NCI-H2081 (cell line): ENCODE measurements around the gene ELF2.
"Not testable (repeated sequence)": the region's sequence is repeated elsewhere in the genome, so short reads cannot be mapped to it uniquely, and the experiment has no call there.

Source experiments
- DNase-seq, 2 experiments: peaks; one replicate each; lab custom pipeline; 2025; lab: John Stamatoyannopoulos, UW

Gene ELF2

DNA sequence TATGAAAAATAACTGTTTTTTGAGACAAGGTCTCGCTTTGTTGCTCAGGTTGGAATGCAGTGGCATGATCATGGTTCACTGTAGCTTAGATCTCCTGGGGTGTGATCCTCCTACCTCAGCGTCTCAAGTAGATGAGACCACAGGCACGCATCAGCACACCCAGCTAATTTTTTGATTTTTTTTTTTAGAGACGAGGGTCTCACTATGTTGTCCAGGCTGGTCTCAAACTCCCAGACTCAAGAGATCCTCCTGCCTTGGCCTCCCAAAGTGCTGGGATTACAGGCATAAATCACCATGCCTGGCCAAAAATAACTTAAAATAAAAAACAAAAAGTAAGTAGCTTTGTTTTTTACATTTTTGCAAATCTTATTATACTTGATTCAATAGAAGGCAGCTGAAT is 98.1 kb downstream of the ELF2 start:
- no peak for DNase-seq

DNA sequence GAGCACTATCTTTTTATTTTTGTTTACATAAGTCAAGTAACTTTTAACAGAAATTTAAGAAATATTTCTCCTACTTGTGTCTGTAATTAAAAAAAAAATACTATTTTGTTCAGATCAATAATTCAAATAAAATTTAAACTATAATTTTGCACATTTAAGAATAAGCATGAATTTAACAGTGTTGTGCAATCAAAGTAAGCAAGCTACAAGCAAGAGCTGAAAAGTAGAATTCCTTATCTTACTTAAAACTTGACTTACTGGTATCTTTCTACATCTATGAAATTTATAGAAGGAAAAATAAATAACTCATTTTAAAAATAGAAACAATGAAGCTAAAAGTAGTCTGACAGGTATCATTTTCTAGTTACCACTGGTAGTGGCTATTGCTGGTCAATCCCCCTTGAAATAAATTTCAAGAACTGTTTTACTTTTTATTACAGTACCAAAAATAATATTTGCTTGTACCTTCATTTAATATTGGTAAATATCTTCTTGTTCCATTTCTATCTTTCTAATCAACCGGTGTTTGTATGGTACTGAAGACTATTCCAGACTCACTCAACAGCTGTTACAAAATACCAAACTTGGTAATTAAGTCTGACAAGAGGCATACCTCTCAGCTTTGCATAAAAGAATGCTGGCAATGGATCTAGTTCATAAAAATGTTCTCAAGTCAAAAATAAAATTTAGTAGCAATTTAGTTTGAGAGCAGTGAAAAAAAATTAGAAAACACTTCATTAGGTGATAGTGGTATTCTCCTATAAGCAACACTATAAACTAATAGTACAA is 99.3 kb downstream of the ELF2 start:
- no peak for DNase-seq

DNA sequence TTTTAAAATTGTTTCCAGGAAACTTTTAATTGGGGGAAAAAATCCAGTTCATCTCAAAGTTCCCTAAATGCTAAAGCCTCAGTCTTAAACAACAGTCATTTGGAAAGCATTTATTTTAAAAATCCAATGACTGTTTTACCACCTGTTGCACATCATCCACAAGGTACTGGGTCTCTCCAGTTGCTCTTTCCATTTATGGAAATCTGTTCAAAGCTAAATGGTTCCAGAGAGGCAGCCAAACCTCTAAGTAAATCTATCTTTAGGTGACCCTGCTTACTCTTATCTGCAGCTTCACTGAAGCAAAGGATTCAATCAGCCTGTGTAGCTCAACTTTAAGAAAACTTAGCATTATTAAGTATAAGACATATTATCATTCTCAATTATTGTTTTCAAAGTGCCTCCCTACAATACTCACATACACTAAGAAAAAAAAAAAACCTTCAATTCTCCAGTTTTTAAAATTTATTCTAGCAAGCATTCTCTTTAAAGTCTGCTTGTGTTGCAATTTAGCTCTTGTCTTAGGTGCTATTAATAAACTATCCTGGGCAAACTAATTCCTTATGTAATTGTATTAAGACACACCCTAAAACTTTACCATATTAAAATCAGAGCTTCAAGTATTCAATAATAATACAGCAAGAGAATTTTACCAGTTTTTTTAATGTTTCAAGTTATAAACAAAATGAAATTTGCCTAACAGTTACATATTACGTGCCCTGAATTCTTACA is 100.8 kb downstream of the ELF2 start:
- no peak for DNase-seq

DNA sequence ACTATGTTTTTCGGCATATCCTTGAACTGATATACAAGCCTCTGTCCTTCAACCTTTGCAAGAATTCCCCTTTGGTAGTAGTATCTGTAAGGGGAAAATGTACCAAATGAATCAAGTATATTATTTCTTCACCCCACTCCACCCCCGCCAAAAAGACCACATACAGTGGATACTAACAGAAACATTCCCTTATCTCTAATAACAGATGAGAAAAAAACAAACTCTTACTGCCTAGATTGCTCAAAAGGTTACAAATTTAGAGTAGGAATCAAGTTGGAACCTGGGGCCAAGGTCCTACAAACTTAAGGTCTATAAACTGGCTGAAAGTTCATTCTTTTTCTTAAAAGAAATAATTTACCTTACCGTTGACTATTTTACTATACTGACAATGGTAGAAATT is 116.4 kb downstream of the ELF2 start:
- DNase-seq: no peak

DNA sequence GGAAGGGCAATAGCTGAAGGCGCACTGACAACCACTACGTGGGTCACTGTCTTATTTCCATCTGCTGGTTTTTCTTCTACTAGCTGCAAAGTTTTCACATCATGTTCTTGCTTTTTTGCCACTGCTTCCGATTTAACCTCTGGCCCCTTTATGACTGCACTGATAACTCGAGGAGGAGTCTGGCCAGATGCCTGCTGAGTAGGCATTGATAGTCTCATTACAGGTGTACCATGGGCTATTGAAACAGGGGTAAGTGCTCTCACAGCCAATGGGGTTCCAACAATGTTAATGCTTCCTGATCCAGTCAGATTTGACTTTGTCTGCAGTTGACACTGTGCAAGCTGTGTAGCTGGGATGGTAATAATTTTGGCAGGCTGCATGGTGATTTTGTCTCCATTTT is 118.0 kb downstream of the ELF2 start:
- peak; percentile 45 to 84 for DNase-seq

DNA sequence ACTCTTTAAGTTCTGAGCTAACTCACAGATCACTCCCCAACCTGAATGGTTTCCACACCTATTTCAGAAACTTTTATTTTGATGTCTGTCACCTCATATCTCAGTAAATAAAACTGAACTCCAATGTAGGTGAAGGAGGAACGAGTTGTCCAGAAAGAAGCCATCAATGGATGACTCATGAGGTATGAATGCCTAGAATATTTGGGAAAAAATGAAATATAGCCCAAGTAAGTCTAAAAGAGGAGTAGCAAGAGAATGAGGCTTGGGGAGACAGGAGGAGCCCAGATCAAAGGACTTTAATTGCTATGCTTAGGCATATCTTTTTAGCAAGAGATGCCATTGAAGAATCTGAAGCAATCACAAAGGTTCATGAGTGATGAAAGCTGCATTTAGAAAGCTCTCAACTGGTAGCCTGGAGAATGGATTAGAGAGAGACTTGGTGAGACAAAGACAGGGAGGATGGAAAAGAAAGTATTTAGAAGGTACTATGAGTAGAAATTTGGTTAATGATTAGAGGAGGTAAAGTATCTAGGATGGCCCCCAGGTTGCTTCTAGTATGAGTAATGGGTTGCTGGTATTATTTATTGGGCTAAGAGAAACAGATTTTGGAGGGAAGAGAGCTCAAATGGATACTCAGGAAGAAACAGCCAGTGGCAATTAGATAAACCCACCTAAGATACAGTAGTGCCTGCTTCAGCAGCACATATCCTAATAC is 122.1 kb downstream of the ELF2 start:
- no peak for DNase-seq

DNA sequence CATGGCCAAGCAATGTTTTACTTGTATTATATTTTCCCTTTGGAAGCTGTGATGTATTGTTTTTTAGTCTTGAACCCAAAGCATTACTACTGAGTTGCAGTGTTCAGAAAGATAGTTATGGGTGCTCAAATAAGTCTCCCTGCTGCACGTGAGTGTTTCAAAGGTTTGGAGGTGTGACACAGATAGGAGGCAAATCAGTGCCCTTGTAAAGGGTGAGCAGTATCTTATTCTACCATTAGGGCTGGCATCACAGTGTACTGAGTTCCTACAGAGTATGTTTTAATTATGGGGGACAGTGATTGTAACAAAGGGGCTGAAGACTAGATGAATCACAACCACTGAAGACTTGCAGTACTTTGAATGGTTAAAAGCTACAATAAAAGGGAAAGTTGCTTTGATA is 123.1 kb downstream of the ELF2 start:
- no peak for DNase-seq

DNA sequence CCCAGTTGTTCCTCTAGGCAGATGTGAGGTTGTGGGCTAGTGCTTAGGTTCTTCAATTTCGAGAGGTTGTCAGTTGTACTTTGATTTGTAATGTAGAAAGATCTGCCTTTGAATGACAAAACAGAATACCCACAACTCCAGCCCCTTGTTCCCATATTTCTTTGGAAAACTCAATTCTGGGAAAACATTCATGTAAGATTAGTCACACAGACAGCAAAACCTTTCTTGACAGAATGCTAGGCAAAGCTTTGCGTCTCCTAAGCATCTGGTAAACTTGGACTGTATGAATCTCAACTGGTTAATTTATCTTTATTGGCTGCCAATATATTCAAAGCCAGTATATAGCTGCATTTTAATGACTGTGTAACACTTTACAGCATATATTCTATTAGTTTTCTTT is 126.6 kb downstream of the ELF2 start:
- DNase-seq: no peak

DNA sequence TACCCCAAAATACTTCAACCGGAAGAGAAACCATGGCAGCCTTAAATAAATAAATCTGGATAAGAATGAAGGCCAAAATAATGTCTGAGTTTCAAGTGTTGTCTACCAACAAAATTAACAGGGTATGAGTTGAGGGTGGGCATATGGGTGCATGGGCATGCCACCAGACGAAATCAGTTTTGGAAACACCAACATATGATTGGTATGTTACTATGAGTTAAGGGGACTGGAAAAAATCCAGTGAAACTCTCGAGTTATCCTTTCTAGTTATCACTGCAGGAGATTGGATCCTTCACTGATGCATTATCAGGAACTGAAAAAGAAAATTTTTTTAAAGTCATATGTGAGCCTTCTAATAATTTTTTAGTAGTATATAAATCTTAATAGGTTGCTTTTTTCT is 129.0 kb downstream of the ELF2 start:
- no peak for DNase-seq

DNA sequence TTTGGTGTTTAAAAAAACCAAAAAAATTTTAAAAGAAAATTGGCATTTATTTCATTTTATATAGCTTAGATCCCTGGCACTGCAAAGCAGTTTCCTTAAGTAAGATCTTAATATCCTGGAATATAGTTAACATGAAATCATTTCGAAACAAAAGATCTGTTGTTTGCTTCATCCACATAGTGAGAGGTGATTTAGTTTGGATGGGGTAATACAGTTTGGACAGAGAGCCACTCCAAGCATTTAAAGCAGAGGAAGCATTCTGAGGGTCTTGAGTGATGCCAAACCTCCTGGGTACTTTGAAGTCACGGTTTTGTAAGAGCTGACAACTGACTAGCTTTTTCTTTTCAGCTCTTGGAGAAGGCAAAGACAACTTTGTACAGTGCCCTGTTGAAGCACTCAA is 132.7 kb downstream of the ELF2 start:
- DNase-seq: no peak

DNA sequence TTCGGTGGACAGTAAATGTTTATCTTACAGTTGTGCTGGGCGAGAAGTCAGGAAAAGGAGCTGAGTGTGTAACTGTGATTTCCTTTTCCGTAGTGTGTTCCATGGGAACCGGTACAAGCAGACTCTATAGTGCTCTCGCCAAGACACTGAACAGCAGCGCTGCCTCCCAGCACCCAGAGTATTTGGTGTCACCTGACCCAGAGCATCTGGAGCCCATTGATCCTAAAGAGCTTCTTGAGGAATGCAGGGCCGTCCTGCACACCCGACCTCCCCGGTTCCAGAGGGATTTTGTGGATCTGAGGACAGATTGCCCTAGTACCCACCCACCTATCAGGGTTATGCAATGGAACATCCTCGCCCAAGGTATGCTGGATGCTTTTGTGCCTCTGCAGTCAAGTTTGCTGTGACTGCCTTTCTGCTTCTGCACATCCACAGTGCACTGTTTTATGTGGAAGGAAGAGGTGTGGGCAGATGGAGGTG is 134.0 kb downstream of the ELF2 start:
- DNase-seq: no peak

DNA sequence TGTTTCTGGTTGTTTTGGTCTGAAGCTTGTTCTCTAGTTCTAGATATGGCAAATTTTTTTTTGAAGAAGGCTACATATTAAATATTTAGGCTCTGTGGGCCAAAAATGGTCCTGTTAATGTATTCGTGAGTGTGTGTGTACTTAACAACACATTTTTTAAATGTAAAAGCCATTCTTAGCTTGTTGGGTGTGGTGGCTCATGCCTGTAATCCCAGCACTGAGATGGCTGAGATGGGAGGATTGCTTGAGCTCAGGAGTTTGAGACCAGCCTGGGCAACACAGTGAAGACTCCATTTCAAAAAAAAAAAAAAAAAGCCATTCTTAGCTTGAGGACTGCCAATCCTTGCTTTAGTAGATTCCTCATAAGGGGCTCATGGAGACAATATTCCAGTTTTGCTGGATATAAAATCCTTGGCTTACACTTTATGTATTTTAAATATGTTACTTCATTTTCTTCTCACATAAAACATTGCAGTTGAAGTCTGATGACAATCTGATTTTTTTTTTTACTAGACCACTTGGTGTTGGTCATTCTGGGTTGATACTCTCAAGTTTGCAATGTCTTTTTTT is 138.1 kb downstream of the ELF2 start:
- no peak for DNase-seq

DNA sequence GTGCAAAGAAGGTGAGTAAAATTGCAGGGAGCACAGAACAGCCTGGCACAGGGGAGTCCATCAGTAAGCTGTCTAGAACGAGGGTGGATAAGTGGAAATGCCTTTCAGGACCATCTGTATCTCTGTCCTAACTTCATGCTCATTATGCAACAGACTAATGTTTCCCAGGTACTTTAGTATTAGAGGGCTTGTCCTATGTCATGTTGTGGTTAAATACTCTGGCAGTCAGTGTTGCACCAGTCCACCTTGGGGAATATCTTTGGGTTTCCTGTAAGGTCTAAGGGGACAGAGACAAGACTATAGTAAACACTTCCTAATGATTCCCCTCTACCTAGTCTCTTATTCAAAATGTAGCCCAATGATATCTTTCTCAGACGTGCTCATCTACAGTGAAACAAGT is 140.1 kb downstream of the ELF2 start:
- DNase-seq: no peak

DNA sequence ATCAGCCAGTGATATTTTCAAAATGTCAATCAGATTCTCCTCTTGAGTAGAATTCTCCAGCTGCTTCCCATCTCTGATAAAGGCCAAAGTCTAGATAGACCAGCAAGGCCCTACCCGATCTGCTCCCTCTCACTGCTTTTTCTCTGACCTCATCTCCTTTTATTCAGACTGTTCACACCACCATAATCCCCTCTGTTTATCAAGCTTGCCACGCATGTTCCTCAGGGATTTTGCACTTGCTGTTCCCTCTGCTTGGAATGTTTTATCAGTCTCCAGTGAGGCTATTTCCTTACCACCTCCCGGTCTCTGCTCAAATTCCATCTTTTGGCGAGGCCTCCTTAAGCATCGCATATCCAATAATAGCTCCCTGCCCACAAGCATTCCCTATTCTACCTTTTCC is 141.4 kb downstream of the ELF2 start:
- DNase-seq: no peak

DNA sequence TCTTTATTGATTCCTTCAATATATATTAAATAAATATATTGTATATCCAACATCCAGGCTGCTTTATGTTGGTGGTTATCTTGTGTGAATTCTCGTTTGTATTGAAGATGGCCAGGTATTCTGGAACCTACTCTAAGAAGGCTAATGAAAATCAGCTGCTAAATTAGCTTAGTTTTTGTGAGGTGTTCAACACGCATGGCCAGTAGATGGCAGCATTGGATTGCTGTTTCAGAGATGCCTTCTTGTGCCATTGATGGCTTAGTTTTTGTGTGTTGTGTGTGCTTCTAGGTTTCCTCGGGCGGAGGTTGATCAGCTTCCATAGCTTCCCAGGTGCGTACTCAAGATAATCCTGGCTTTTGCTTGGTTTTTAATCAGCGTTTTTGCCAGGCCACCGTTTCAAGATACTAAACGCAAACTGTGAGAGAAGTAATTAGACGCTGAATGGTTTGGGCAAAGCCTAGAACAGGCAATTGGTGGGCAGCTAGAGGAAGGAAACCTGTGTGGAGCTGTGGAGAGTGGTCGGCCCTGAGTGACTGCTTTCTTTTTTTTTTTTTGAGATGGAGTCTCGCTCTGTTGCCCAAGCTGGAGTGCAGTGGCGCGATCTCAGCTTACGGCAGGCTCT is 146.3 kb downstream of the ELF2 start:
- DNase-seq: peak; percentile 62 to 68

DNA sequence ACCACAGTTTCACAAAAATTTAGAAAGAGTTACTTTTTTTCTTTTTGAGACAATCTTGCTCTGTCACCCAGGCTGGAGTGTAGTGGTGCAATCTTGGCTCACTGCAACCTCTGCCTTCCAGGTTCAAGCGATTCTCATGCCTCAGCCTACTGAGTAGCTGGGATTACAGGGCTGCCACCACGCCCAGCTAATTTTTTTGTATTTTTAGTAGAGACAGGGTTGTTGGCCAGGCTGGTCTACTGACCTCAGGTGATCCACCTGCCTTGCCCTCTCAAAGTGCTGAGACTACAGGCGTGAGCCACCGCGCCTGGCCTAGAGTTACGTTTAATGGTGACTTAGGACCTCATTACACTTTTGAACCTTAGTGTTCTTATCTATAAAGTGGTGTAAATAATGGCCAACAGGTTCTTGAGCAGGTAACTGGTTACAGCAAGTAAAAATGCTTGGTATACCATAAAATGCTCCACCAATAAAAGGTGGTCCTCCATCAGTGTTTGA is 147.1 kb downstream of the ELF2 start:
- not testable (repeated sequence) for DNase-seq

DNA sequence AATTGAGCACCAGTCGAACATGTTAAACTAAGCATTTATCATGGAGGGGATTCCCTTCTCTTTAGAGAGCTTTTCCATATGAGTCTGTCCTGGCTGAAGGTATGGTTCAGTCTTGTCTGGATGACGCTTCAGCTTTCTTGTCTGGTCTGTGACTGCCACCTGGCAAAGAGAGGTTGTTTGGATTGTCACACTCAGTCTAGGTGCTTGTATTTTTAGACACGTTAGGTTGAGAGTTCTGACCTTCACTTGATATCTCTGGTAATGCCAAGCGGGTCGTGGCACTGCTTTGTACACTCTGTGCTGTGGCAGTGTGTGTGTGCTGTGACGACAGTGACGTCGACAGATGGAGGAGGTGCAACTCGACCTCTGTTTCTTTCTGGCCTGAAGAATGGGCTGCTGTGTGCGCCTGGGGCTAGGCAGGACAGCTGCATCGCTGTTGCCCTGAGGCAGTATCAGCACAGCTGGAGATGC is 148.8 kb downstream of the ELF2 start:
- peak in 1 of 2 experiments; percentile 34 for DNase-seq

DNA sequence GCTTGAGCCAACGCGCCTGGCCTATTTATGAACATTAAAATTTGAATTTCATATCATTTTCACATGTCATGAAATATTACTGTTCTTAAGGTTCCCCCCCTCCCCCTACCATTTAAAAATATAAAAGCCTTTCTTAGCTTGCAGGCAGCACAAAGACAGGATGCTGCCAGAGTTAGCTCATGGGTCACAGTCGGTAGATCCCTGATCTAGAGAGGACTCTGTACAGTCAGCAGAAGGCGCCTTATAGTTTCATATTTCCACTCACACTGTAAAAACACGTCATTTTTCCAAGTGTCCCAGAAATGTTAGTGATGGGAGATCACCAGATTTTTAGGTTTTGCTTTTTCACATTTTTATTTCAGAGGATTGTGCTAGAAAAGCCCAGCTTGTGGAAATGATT is 149.2 kb downstream of the ELF2 start:
- no peak for DNase-seq

DNA sequence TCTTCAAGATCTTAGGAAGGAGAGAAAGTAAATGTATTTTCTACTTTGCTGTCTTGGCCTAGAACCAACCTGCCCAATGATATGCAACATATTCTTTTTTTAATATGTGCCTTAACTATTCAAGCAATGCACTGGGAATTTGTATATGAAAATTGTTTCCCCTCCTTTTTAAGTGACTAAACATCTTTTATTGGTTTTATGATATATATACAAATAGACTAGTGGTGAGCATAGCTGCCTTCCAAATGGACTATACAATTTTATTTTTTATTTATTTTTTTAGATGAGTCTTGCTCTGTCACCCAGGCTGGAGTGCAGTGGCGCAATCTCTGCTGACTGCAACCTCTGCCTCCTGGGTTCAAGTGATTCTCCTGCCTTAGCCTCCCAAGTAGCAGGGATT is 151.2 kb downstream of the ELF2 start:
- DNase-seq: no peak

DNA sequence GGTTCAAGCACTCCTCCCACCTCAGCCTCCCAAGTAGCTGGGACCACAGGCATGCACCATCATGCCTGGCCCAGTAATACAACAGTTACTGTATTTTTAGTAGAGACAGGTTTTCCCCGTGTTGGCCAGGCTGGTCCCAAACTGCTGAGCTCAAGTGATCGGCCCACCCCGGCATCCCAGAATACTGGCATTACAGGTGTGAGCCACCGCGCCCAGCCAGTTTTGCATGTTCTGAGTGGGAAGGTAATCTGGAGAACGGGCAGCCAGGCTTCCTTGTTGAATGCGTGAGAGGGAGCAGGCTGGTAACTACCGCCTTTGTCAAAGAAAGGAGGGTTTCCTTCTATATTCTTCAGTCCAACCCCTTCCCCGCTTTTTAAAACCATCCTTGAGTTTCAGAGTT is 152.3 kb downstream of the ELF2 start:
- no peak for DNase-seq

DNA sequence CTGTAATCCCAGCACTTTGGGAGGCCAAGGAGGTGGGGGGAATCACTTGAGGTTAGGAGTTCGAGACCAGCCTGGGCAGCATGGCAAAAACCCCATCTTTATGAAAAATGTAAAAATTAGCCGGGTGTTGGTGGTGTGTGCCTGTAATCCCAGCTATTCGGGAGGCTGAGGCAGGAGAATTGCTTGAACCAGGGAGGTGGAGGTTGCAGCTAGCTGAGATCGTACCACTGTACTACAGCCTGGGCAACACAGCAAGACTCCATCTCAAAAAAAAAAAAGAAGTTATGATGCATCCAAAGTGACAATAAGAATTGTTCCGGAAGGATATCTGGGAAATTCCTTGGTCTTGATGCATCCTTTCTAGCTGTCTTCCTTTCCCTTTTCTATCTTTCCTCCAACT is 154.2 kb downstream of the ELF2 start:
- DNase-seq: no peak

DNA sequence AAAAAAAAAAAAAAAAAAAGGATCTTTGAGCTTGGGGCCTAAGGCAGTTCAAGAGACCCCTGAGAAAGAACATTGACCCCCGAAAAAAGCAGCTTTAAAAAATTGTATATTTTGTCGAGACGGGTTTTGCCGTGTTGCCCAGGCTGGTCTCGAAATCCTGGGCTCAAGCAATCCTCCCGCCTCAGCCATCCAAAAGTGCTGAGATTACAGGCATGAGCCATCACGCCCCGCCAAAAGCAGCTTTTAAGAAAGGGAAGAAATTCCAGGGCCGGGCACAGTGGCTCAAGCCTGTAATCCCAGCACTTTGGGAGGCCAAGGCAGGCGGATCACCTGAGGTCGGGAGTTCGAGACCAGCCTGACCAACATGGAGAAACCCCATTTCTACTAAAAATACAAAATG is 155.9 kb downstream of the ELF2 start:
- DNase-seq: not testable (repeated sequence)
